ENCODE results near the gene HACD4.

GRCh38 chr9:20980832-20981455 lies 50.5 kb downstream of the HACD4 start:
- no peak for TF ChIP-seq CTCF (IDR thresholded peaks at IDR 0.05; ENCODE audit: extremely low read depth in 1 of 2, insufficient read depth in 1 of 2, low read depth in 1 of 2, low read length in 2 of 2)
- TF ChIP-seq POLR2A (IDR thresholded peaks at IDR 0.05; ENCODE audit: low read depth, low read length) = no peak
- no peak for TF ChIP-seq POLR2AphosphoS5 (IDR thresholded peaks at IDR 0.05; ENCODE audit: insufficient read depth, low read depth, low read length)
- no peak for TF ChIP-seq EZH2 (IDR thresholded peaks at IDR 0.05; ENCODE audit: borderline replicate concordance, low read depth, low read length, severe bottlenecking)
- TF ChIP-seq JUN (IDR thresholded peaks at IDR 0.05; ENCODE audit: borderline replicate concordance, insufficient read depth, insufficient read length, low read depth) = no peak
